NCI-H1105 treated with DMSO at 0.1 percent for 48 hours (cell line): ENCODE data around the gene TCEA2.

Experiments used
- DNase-seq: peaks from one replicate; lab custom pipeline; 2025; lab: John Stamatoyannopoulos, UW

TCEA2 gene

DNA sequence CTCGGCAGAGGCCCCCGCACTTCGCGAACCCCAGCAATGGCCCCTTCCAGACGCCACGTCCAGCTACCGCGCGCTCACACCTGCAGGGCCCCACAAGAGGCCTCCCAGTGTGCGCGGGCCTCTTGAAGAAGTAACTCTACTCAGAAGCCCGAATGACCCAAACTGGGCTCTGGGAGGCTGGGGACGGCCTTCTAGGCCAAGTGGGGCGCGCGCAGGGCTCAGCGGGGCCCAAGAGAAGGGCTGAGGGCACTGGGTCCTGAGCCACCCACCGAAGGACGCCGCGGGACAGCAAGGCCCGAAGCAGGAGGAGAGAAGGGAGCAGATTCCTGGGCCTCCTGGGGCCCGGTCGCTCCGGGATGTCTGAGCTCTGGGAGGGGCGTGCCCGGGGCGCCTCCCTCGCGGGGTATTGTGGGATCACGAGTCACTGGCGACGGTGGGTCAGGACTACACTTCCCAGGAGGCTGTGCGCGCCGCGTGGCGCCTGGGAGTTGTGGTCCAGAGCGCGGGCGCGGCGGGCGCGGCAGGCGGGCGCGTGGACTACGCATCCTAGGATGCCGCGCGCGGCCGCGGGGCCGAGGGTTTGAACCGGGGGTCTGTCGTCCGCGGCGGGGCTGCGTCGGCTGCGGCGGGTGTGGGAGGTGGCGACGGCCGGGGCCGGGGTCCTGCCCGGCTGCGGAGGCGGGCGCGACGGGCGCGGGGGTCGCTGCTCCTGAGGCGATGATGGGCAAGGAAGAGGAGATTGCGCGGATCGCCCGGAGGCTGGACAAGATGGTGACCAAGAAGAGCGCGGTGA is at the start of gene TCEA2:
Gene TCEA2 (plus strand): TSS at position 603 of the 793 bp plus-strand sequence. CDS start 115 bp downstream, at position 718.
- DNase-seq = peak; percentile 93

GRCh38 chr20:64015635-64016034 is 47.4 kb upstream of the TCEA2 start:
- no peak for DNase-seq

DNA sequence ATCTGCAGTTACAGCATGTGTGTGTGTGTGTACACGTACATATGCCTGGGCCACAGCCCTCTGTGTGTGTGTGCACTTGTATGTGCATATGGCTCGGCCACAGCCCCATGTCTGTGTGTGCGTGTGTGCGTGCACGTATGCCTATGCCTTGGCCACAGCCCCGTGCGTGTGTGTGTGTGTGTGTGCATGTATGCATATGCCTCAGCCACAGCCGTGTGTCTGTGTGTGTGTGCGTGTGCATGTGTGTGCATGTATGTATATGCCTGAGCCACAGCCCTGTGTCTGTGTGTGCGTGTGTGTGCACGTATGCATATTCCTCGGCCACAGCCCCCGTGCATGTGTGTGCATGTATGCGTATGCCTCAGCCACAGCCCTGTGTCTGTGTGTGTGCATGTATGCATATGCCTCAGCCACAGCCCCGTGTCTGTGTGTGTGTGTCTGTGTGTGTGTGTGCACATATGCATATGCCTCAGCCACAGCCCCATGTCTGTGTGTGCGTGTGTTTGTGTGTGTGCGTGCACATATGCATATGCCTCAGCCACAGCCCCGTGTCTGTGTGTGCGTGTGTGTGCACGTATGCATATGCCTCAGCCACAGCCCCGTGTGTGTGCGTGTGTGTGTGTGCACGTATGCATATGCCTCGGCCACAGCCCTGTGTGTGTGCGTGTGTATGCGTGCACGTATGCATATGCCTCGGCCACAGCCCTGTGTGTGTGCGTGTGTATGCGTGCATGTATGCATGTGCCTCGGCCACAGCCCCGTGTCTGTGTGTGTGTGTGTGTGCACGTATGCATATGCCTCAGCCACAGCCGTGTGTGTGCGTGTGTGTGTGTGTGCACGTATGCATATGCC is 41.6 kb upstream of the TCEA2 start:
- no peak for DNase-seq

GRCh38 chr20:64022671-64023360 is 40.2 kb upstream of the TCEA2 start:
- DNase-seq = no peak

DNA sequence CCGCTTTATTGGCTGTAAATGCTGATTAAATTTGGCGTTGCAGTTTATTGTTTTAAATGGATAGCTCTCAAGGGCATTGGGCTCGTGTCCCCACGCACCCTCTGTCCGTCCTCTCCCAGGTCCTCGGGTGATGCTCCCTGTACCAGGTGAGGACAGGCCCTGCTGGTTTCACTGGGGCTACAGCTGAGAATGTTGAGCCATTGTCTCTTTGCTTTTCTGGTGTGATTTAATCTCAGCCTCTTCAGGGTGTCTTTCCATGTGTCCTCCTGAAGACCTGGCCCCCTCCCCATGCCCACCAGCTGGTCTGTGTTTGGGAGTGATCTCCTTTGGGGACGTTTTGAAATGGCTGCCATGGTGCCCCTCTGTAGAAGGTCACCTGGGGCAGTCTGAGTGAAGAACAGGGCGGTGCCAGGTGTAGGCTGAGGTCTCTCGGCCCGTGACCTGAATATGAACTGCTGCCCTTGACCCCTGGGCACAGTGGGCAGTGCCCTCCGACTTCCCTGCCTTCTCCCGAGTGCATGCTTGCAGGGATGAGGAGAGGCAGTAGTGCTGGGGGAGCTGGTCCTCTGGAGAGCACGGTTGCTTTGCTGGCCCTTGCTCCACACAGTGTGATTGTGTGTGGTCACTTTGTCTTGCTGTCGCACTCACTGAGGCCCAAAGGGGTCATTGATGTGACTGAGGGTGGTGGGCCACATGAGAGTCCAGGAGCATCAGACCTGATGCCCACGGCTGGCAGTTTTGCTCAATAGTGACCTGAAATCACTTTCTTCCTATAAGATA is 39.4 kb upstream of the TCEA2 start:
- no peak for DNase-seq

- no peak for DNase-seq
Observed at GRCh38 chr20:64024141-64024990, 38.6 kb upstream of the TCEA2 start.

DNA sequence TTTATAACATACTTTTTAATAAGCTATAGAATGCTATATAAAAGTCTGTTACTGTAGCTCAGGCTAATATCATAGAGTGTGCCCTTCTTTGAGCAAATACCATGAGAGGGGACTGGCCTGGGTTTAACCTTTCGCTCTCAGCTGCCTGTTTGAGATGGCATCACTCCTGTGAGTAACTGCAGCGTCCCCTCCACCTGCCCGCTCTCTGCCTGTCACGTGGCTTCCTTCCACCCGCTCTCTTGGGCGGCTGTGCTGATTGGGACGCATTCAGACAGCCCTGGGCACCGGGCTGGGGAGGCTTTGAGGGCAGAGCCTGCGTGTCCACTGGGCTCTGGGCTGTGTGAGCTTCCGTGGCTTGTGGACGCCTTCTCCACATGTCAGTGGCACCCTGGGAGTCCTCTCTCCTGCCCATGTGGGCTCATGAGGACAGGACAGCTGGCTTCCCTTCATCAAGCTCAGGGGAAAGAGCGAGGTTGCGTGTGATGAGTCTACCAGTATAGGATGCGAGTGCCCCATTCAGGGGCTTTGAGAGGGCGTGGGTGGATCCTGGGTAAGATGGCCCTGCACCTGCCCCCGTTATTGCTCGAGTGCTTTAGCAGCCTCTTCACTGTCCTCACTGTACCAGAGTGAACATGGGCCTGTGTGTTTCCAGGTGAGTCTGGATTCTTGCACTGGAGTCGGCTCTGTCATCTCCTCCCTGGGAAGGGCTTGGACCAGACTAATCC is 37.7 kb upstream of the TCEA2 start:
- DNase-seq = no peak

DNA sequence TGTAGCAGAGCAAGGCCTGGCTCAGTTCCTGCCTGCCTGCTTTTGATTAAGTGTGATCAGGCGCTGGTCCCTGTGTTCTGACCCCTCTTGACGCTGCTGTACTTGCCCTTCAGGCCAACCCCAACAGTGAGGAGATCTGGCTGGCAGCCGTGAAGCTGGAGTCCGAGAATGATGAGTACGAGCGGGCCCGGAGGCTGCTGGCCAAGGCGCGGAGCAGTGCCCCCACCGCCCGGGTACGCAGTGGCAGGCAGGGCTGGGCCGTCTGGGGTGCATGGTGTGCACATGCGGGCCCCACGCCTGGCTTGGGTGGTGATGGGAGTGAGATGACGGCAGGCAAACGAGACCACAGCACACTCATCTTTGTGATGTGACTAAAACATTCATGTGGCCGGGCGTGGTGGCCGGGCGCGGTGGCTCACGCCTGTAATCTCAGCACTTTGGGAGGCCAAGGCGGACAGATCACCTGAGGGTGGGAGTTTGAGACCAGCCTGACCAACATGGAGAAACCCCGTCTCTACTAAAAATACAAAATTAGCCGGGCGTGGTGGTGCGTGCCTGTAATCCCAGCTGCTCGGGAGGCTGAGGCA is 37.1 kb upstream of the TCEA2 start:
- no peak for DNase-seq

DNA sequence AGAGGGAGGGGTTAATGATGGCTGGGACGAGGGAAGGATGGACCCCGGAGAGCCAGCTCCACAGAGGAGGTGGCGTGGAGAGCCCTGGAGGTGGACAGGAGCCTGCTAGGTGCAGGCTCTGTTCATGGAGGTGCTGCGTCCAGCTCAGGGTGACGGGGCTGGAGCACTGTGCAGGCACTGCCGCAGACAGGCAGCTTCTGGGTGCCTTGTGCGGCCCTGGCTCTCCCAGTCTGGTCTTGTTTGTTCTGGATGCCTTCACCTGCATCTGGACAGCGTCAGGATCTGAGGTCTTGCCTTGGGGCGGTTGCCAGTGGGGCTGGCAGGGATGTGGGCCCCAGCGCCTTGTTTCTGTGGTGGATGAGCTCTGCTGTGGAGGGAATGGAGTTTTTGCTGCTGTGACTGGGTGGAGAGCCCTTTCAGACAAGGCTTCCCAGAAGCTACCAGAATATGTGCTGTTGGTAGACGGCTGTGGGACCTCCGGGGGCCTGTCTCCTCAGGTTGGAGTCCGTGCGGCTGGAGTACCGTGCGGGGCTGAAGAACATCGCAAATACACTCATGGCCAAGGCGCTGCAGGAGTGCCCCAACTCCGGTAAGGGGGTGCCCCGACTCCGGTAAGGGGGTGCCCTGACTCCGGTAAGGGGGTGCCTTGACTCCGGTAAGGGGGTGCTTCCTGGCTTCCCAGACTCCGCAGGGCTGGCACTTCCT is 34.9 kb upstream of the TCEA2 start:
- no peak for DNase-seq

GRCh38 chr20:64029293-64030117 is 33.5 kb upstream of the TCEA2 start:
- DNase-seq = no peak

GRCh38 chr20:64030371-64031134 is 32.4 kb upstream of the TCEA2 start:
- DNase-seq = no peak

- no peak for DNase-seq
Observed at GRCh38 chr20:64031822-64032314, 31.1 kb upstream of the TCEA2 start.

- no peak for DNase-seq
Observed at GRCh38 chr20:64032706-64033624, 30.0 kb upstream of the TCEA2 start.

DNA sequence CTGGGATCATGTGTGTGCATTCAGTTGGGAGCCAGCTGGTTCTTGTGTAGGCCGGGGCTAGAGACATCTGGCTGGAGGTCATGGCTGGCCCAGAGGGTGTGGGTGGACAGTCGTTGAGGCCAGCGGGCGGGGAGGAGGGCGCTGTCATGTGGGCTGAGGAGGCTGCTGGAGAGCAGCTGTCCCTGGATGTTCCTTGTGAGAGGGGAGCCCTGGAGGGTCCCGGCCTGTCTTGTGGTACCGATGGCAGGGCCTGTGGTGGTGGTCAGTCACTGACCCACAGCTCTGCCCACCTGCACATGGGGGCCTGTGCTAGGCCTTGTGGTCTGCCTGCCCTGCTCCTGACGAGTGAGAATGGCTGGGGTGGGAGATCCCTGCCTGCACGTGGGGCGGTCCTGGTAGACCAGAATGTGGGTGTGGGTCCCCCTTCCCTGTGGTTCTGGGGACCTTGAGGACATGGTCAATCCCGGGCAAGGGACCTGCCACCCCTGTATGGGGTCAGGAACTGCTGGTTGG is 29.0 kb upstream of the TCEA2 start:
- no peak for DNase-seq

DNA sequence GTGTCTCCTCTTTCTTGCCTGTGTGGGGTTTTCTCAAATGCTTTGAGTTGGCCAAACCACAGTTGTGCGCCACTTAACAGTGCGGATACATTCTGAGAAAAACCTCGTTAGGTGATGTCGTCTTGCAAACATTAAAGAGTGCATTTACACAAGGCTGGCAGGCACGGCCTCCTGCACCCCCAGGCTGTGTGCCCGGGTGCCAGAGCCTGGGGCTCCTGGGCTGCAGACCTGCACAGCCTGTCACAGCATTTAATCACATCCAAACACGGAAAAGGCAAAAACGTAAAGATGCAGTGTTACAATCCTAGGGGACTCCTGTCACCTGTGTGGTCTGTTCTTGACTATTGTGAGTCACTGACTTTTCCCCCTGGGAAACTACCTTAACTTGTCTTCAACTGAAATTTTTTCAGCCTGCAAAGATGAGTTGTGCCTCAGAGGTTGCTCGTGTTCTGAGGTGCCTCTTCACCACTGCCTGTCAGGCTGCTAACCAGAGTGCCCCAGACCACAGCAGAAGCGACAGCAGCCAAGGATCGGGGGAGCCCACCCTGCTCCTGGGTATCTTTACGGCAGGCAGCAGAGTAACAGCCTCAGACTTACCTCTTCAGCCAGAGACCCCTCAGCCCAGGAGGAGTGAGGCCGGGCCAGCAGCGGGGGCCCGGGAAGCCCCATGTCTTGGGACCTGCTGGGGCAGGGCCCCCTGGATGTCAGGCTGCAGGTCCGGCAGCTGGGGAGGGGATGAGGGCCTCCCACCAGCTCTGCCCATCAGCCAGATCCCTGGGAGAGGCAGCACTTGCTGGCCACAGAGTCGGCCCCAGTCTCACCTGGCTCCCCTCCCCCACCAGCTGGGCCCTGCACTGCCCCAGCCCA is 27.7 kb upstream of the TCEA2 start:
- DNase-seq = no peak
